GM21360 (cell line): Measurements from ENCODE around the gene ZBTB20.

ENCODE experiments used
- ATAC-seq: cut with Tn5 transposase; IDR thresholded peaks from one replicate; pipeline ENCODE4 v1.9.1; 2021; ENCODE audit warnings: mild to moderate bottlenecking, moderate library complexity; ENCODE audit not compliant: unreplicated experiment

Gene ZBTB20

GRCh38 chr3:114721864-114722263 is 425.2 kb downstream of the ZBTB20 start:
- peak; percentile 66 for ATAC-seq

- ATAC-seq = no peak
Observed at GRCh38 chr3:114721209-114721608, 425.9 kb downstream of the ZBTB20 start.

- ATAC-seq = no peak
Observed at GRCh38 chr3:114718898-114719210, 428.2 kb downstream of the ZBTB20 start.

- no peak for ATAC-seq
Observed at GRCh38 chr3:114718071-114718897, 428.8 kb downstream of the ZBTB20 start.

- ATAC-seq = no peak
Observed at GRCh38 chr3:114716916-114717315, 430.2 kb downstream of the ZBTB20 start.

GRCh38 chr3:114716126-114716525 is 431.0 kb downstream of the ZBTB20 start:
- ATAC-seq = no peak

- ATAC-seq = no peak
Observed at GRCh38 chr3:114714957-114715460, 432.1 kb downstream of the ZBTB20 start.

- no peak for ATAC-seq
Observed at GRCh38 chr3:114714237-114714636, 432.9 kb downstream of the ZBTB20 start.

- no peak for ATAC-seq
Observed at GRCh38 chr3:114712728-114713492, 434.2 kb downstream of the ZBTB20 start.

GRCh38 chr3:114711321-114711886 is 435.7 kb downstream of the ZBTB20 start:
- ATAC-seq = no peak

- no peak for ATAC-seq
Observed at GRCh38 chr3:114709102-114709501, 438.0 kb downstream of the ZBTB20 start.

- ATAC-seq = no peak
Observed at GRCh38 chr3:114707252-114707860, 439.7 kb downstream of the ZBTB20 start.

- no peak for ATAC-seq
Observed at GRCh38 chr3:114706591-114707232, 440.4 kb downstream of the ZBTB20 start.

- no peak for ATAC-seq
Observed at GRCh38 chr3:114700637-114701234, 446.4 kb downstream of the ZBTB20 start.

GRCh38 chr3:114698146-114699105 is 448.7 kb downstream of the ZBTB20 start:
- no peak for ATAC-seq

GRCh38 chr3:114697401-114697800 is 449.7 kb downstream of the ZBTB20 start:
- no peak for ATAC-seq

GRCh38 chr3:114694251-114694650 is 452.8 kb downstream of the ZBTB20 start:
- no peak for ATAC-seq

GRCh38 chr3:114691871-114692270 is 455.2 kb downstream of the ZBTB20 start:
- no peak for ATAC-seq

GRCh38 chr3:114690911-114691310 is 456.2 kb downstream of the ZBTB20 start:
- ATAC-seq = no peak
